DOHH2 (cell line): ENCODE results near the gene CCDC40.

Experiments used
- H3F3A ChIP-seq: fragments of 200-600 bp; sonication (generic), shearing (Covaris generic); 2 replicates; pipeline ENCODE4 v1.6.0; 2016; ENCODE audit warnings: antibody characterized with exemption, mild to moderate bottlenecking; ENCODE audit not compliant: control insufficient read depth, insufficient read depth
- H3K27ac ChIP-seq: fragments of 200-600 bp; sonication (generic); 2 replicates; pipeline ENCODE4 v1.5.1; 2014; ENCODE audit warnings: low read depth, mild to moderate bottlenecking, low read length, moderate library complexity
- H3K27me3 ChIP-seq: fragments of 200-600 bp; sonication (generic); 2 replicates; pipeline ENCODE4 v1.6.1; 2014; ENCODE audit warnings: mild to moderate bottlenecking, low read length, mixed read lengths; ENCODE audit not compliant: control insufficient read depth
- H3K36me3 ChIP-seq: fragments of 200-600 bp; sonication (generic); 2 replicates; pipeline ENCODE4 v1.6.1; 2014; ENCODE audit warnings: mild to moderate bottlenecking, low read length, moderate library complexity, mixed read lengths; ENCODE audit not compliant: control insufficient read depth
- H3K4me1 ChIP-seq: fragments of 200-600 bp; sonication (generic); 2 replicates; pipeline ENCODE4 v1.6.1; 2014; ENCODE audit warnings: mild to moderate bottlenecking, low read length, mixed read lengths; ENCODE audit not compliant: control insufficient read depth
- H3K4me2 ChIP-seq: fragments of 200-600 bp; sonication (generic); 2 replicates; pipeline ENCODE4 v1.6.0; 2014; ENCODE audit warnings: mild to moderate bottlenecking, low read length, moderate library complexity
- H3K4me3 ChIP-seq: fragments of 200-600 bp; sonication (generic); 2 replicates; pipeline ENCODE4 v1.5.1; 2014; ENCODE audit warnings: mild to moderate bottlenecking, low read length, mixed read lengths
- H3K79me2 ChIP-seq: fragments of 200-600 bp; sonication (generic); 2 replicates; pipeline ENCODE4 v1.6.1; 2014; ENCODE audit warnings: mild to moderate bottlenecking, low read length, mixed read lengths; ENCODE audit not compliant: control insufficient read depth
- H3K9me2 ChIP-seq: fragments of 200-600 bp; sonication (generic); replicated peaks from 2 replicates; pipeline ENCODE4 v1.6.1; 2014; ENCODE audit warnings: mild to moderate bottlenecking, low read length, mixed read lengths; ENCODE audit not compliant: control insufficient read depth
- H3K9me3 ChIP-seq: fragments of 200-600 bp; sonication (generic); 2 replicates; pipeline ENCODE4 v1.6.1; 2014; ENCODE audit warnings: antibody characterized with exemption, low read length, mixed read lengths; ENCODE audit not compliant: control insufficient read depth, insufficient read depth
- H4K20me1 ChIP-seq: fragments of 200-600 bp; sonication (generic); 2 replicates; pipeline ENCODE4 v1.6.0; 2014; ENCODE audit warnings: low read depth, mild to moderate bottlenecking, antibody characterized with exemption, low read length, moderate library complexity; ENCODE audit not compliant: control insufficient read depth, insufficient read depth
- EZH2phosphoT487 ChIP-seq: fragments of 200-600 bp; sonication (generic); IDR thresholded peaks from 2 replicates; pipeline ENCODE4 v1.6.1; 2017; ENCODE audit warnings: borderline replicate concordance, mild to moderate bottlenecking, antibody characterized with exemption, low read length, moderate library complexity, mixed read lengths
- TF ChIP-seq, protein P1 (sequence below): fragments of 200-600 bp; sonication (generic); IDR thresholded peaks from one replicate; pipeline ENCODE4 v1.5.1; 2014; ENCODE audit warnings: antibody characterized with exemption, mild to moderate bottlenecking, low read depth, low read length; ENCODE audit not compliant: poor library complexity, severe bottlenecking

Gene CCDC40

DNA sequence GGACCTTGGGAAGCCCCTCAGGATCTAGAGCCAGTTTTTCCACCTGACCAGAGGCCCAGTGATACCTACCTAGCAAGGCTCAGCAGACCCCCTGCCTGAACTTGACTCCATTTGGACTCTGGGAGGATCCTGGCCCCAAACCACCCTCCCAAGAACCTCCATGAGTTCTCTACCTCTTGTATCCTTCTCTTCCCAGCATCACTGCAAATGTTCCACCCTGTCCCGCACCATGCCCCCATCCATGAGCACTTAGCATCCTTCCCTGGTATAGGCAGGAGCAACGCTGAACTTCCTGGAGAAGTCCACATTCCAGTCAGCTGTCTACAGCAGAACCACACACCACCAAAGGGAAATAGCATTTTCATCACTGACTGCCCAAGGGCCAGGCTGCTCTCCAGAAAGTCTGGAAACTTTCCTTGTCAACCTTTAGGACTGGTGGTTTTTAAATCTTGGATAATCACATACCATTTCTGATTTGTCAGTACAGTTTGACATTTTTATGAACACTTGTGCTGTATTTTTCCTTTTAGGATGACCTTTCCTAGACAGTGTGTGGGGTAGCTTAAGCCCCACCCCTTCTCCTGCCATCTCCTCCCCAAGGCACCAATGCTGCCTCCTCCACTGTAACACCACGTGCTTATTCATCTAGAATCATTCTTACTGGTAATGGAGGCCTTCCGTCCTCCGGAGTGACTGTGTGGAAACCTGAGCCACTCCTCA lies 96.6 kb downstream of the CCDC40 start:
- Histone ChIP-seq H3K79me2 (no peaks in the 10 kb centered on the region), H3K4me3 (no peak overlapping the region), H3K9me2 (no peaks in the 10 kb centered on the region), H3K4me1 (no peaks in the 10 kb centered on the region), H3K9me3 (no peaks in the 10 kb centered on the region), H3K4me2 (no peak overlapping the region), H3K27ac (no peak overlapping the region), H3F3A (peaks cover 12% of the 10 kb centered on the region), H4K20me1 (no peaks in the 10 kb centered on the region; the same call in 1 of the 2 replicates), H3K27me3 (peaks cover 6% of the 10 kb centered on the region; the same call in 1 of the 2 replicates), H3K36me3 (peaks cover 52% of the 10 kb centered on the region)
- TF ChIP-seq EZH2phosphoT487: no peak

DNA sequence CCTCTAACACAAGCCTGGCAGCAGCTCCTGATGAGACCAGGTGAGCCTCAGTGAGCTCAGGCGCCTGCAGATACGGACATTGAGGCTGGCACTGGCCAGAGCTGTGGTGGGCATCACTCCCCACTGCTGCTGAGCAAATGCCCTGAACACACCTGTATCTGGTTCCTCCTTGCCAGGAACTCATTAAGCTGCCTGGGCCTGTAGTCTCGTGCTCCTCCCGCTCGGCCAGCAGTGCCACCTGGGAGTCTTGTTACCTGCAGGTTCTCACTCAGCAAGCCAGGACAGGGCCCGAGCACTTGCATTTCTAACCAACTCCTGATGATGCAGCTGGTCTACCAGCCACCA lies 97.2 kb downstream of the CCDC40 start:
- TF ChIP-seq EZH2phosphoT487: no peak
- TF ChIP-seq, protein P1, sequence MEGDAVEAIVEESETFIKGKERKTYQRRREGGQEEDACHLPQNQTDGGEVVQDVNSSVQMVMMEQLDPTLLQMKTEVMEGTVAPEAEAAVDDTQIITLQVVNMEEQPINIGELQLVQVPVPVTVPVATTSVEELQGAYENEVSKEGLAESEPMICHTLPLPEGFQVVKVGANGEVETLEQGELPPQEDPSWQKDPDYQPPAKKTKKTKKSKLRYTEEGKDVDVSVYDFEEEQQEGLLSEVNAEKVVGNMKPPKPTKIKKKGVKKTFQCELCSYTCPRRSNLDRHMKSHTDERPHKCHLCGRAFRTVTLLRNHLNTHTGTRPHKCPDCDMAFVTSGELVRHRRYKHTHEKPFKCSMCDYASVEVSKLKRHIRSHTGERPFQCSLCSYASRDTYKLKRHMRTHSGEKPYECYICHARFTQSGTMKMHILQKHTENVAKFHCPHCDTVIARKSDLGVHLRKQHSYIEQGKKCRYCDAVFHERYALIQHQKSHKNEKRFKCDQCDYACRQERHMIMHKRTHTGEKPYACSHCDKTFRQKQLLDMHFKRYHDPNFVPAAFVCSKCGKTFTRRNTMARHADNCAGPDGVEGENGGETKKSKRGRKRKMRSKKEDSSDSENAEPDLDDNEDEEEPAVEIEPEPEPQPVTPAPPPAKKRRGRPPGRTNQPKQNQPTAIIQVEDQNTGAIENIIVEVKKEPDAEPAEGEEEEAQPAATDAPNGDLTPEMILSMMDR: no peak
- peaks cover 12% of the 10 kb centered on the region for H3F3A ChIP-seq
- no peaks in the 10 kb centered on the region for H3K79me2 ChIP-seq
- H3K27ac ChIP-seq: no peak overlapping the region
- no peak overlapping the region for H3K4me2 ChIP-seq
- H3K9me2 ChIP-seq: no peaks in the 10 kb centered on the region
- H4K20me1 ChIP-seq: no peaks in the 10 kb centered on the region; the same call in 1 of the 2 replicates
- no peaks in the 10 kb centered on the region for H3K9me3 ChIP-seq
- H3K4me1 ChIP-seq: no peaks in the 10 kb centered on the region
- peaks cover 6% of the 10 kb centered on the region; the same call in 1 of the 2 replicates for H3K27me3 ChIP-seq
- peaks cover 57% of the 10 kb centered on the region for H3K36me3 ChIP-seq
- no peak overlapping the region for H3K4me3 ChIP-seq

DNA sequence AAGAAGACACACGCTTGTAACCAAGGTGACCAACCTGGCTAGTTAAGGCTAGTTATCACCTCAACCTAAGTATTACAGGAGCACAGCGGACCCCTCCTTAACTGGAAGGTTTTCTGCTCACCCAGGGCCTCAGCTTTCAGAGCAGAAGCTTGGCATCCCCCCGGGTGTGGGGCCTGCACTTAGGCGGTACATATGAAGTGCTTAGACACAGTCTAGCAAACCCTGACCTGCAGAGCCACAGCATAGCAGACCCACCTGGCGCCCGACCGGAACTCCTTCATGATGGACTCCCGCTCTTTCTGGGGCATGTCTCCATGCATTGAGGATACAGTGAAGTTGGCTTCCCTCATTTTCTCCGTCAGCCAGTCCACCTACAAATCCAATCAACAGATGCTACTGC lies 100.7 kb downstream of the CCDC40 start:
- peaks cover 92% of the 10 kb centered on the region for H3K36me3 ChIP-seq
- H3F3A ChIP-seq: no peaks in the 10 kb centered on the region; the same call in 1 of the 2 replicates
- H3K79me2 ChIP-seq: peaks cover 5% of the 10 kb centered on the region; the same call in 1 of the 2 replicates
- H3K27ac ChIP-seq: no peak overlapping the region
- no peak overlapping the region for H3K4me3 ChIP-seq
- H3K4me1 ChIP-seq: no peaks in the 10 kb centered on the region
- H3K4me2 ChIP-seq: no peak overlapping the region
- no peaks in the 10 kb centered on the region for H3K27me3 ChIP-seq
- H3K9me2 ChIP-seq: no peaks in the 10 kb centered on the region
- no peaks in the 10 kb centered on the region for H3K9me3 ChIP-seq
- no peaks in the 10 kb centered on the region for H4K20me1 ChIP-seq
- TF ChIP-seq EZH2phosphoT487: no peak
- TF ChIP-seq, protein P1: no peak

DNA sequence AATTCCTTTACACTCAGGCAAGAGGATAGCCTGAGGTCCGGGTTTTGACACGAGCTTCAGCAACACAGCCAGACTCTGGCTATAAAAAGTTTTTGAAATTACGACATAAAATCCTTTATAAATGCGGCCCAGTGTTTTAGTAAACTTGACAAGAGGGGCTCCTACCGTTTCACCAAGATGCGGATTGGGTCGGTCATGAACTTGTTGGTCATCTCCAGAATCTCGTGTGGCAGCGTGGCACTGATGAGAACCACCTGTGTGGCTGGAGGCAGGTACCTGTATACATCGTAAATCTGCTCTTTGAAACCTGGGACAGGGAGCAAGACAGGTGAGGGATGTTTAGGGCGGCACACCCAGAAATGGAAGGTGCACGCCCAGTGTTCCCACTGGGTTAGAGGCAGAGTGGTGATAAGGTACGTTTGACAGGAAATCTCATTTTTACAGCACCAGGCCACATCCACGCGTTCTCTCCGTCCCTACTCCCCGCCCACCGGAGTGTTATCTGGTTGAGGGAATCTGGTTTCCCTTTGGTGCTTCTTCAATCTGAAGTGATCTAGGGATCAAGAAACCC lies 102.5 kb downstream of the CCDC40 start:
- Histone ChIP-seq H3K4me2 (no peak overlapping the region), H3K36me3 (peaks cover 99% of the 10 kb centered on the region), H3K4me3 (no peak overlapping the region), H3K79me2 (peaks cover 23% of the 10 kb centered on the region), H3K4me1 (peaks cover under 1% of the 10 kb centered on the region; the same call in 1 of the 2 replicates), H3K9me2 (no peaks in the 10 kb centered on the region), H3K27me3 (no peaks in the 10 kb centered on the region), H3K9me3 (no peaks in the 10 kb centered on the region), H4K20me1 (peaks cover under 1% of the 10 kb centered on the region; the same call in 1 of the 2 replicates), H3F3A (no peaks in the 10 kb centered on the region; the same call in 1 of the 2 replicates), H3K27ac (no peak overlapping the region)
- TF ChIP-seq, protein P1: no peak
- no peak for TF ChIP-seq EZH2phosphoT487
